Measurements from ENCODE around the gene CD109.

- TF ChIP-seq TAF1 (IDR thresholded peaks at IDR 0.05; ENCODE audit: low read depth) = no peak
- TF ChIP-seq, protein P1, sequence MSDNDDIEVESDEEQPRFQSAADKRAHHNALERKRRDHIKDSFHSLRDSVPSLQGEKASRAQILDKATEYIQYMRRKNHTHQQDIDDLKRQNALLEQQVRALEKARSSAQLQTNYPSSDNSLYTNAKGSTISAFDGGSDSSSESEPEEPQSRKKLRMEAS (IDR thresholded peaks at IDR 0.05) = no peak
- TF ChIP-seq EP300 (IDR thresholded peaks at IDR 0.05; ENCODE audit: borderline replicate concordance) = no peak
- TF ChIP-seq EGR1 (IDR thresholded peaks at IDR 0.05) = no peak
- TF ChIP-seq REST (IDR thresholded peaks at IDR 0.05; ENCODE audit: low read depth) = no peak
- TF ChIP-seq, protein P2, sequence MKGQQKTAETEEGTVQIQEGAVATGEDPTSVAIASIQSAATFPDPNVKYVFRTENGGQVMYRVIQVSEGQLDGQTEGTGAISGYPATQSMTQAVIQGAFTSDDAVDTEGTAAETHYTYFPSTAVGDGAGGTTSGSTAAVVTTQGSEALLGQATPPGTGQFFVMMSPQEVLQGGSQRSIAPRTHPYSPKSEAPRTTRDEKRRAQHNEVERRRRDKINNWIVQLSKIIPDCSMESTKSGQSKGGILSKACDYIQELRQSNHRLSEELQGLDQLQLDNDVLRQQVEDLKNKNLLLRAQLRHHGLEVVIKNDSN (IDR thresholded peaks at IDR 0.05) = no peak
- no peak for TF ChIP-seq RAD21 (IDR thresholded peaks at IDR 0.05; ENCODE audit: low read depth)
- no peak for TF ChIP-seq CEBPB (IDR thresholded peaks at IDR 0.05)
- TF ChIP-seq FOXM1 (IDR thresholded peaks at IDR 0.05; ENCODE audit: borderline replicate concordance, low read depth) = no peak
Observed at GRCh38 chr6:73801652-73802268, 105.8 kb downstream of the CD109 start.

All from Ishikawa (cell line).